ENCODE results near the gene CCDC178. TPM values are rescaled to one million over a fixed set of nuclear protein-coding genes. Genes with fewer than 3 reads are reported as not detected.

CCDC178 gene
- total RNA-seq, 1 donor from 2014 or later, result 0.69 TPM

Other genes starting within 250 kb of the CCDC178 start
- gene ASXL3, start 137.5 kb upstream of the CCDC178 start, total RNA-seq, result 12.2 TPM

All from mucosa of gallbladder (tissue), 1 donor.